GM21515 (cell line): ENCODE measurements around the gene STXBP2.

ENCODE experiments used
- ATAC-seq: cut with Tn5 transposase; IDR thresholded peaks from one replicate; pipeline ENCODE4 v1.9.1; 2021; ENCODE audit not compliant: unreplicated experiment

The STXBP2 gene

GRCh38 chr19:7612282-7613274, 24.3 kb upstream of the STXBP2 start:
- ATAC-seq = no peak

GRCh38 chr19:7614859-7615741, 21.8 kb upstream of the STXBP2 start:
- no peak for ATAC-seq

GRCh38 chr19:7617172-7617571, 19.7 kb upstream of the STXBP2 start:
- no peak for ATAC-seq

- ATAC-seq = no peak
Observed at GRCh38 chr19:7617735-7618134, 19.2 kb upstream of the STXBP2 start.

GRCh38 chr19:7618348-7618747, 18.6 kb upstream of the STXBP2 start:
- ATAC-seq = no peak

GRCh38 chr19:7618771-7619510, 18.0 kb upstream of the STXBP2 start:
- ATAC-seq = no peak

GRCh38 chr19:7619671-7620441, 17.1 kb upstream of the STXBP2 start:
- ATAC-seq = no peak

- ATAC-seq = no peak
Observed at GRCh38 chr19:7620442-7621412, 16.2 kb upstream of the STXBP2 start.

GRCh38 chr19:7622933-7623685, 13.8 kb upstream of the STXBP2 start:
- ATAC-seq = no peak

GRCh38 chr19:7623725-7624603, 12.9 kb upstream of the STXBP2 start:
- no peak for ATAC-seq

GRCh38 chr19:7624810-7625209, 12.1 kb upstream of the STXBP2 start:
- ATAC-seq = no peak

- ATAC-seq = no peak
Observed at GRCh38 chr19:7625763-7626372, 11.0 kb upstream of the STXBP2 start.

GRCh38 chr19:7627166-7627565, 9.7 kb upstream of the STXBP2 start:
- no peak for ATAC-seq

GRCh38 chr19:7628589-7629311, 8.2 kb upstream of the STXBP2 start:
- no peak for ATAC-seq

- ATAC-seq = peak; percentile 75
Observed at GRCh38 chr19:7629347-7630054, 7.4 kb upstream of the STXBP2 start, which contains the start of the genes PET100 and XAB2. Gene PET100 (plus strand): TSS chr19:7629793. CDS start chr19:7629834, 41 bp downstream. Gene XAB2 (minus strand): TSS chr19:7629545. CDS start chr19:7629527, 18 bp downstream.
